ENCODE data around the gene SYT7. TPM values are rescaled to one million over a fixed set of nuclear protein-coding genes. Genes with fewer than 3 reads are reported as not detected.

SYT7 gene
- total RNA-seq, 6 experiments from 2014 or later = 13.1 to 70.8 (median 31.6) TPM

GRCh38 chr11:61602775-61603569 lies 22.1 kb upstream of the SYT7 start:
- 54% methylated on average over 5 of the region's 20 CpGs for WGBS (ENCODE audit: insufficient coverage, low coverage, low lambda C conversion rate, missing lambda C conversion rate)
- no peak overlapping the region for H3K27ac ChIP-seq
- no peaks in the 10 kb centered on the region for H3K4me1 ChIP-seq
- ATAC-seq (no peak), DNase-seq (no peak)
- no peaks in the 10 kb centered on the region for H3K9me3 ChIP-seq
- intact Hi-C loops (cut with DNase I) = no loop called here
- H3K27me3 ChIP-seq = no peaks in the 10 kb centered on the region
- H3K4me3 ChIP-seq = no peak overlapping the region
- TF ChIP-seq CTCF (IDR thresholded peaks at IDR 0.05) = no peak
- TF ChIP-seq POLR2A (IDR thresholded peaks at IDR 0.05) = no peak
- no peaks in the 10 kb centered on the region for H3K36me3 ChIP-seq

- Histone ChIP-seq H3K4me3 (no peak overlapping the region), H3K4me1 (no peaks in the 10 kb centered on the region), H3K27me3 (no peaks in the 10 kb centered on the region), H3K27ac (no peak overlapping the region), H3K9me3 (no peaks in the 10 kb centered on the region), H3K36me3 (no peaks in the 10 kb centered on the region)
- ATAC-seq (peak in 3 of 4 donors; percentile 17 to 84 (median 74)), DNase-seq (no peak)
- TF ChIP-seq POLR2A (IDR thresholded peaks at IDR 0.05) (no peak), CTCF (IDR thresholded peaks at IDR 0.05) (no peak)
- intact Hi-C loops (cut with DNase I) = no loop called here
- WGBS (ENCODE audit: insufficient coverage, low coverage, low lambda C conversion rate, missing lambda C conversion rate) = 63% methylated on average over 3 of the region's 4 CpGs
Measured at GRCh38 chr11:61601512-61601911, 20.6 kb upstream of the SYT7 start.

- DNase-seq (no peak), ATAC-seq (no peak)
- Histone ChIP-seq H3K9me3 (no peaks in the 10 kb centered on the region), H3K27ac (no peak overlapping the region), H3K36me3 (no peaks in the 10 kb centered on the region), H3K4me1 (no peaks in the 10 kb centered on the region), H3K4me3 (no peak overlapping the region), H3K27me3 (no peaks in the 10 kb centered on the region)
- intact Hi-C loops (cut with DNase I) = no loop called here
- TF ChIP-seq POLR2A (IDR thresholded peaks at IDR 0.05) (no peak), CTCF (IDR thresholded peaks at IDR 0.05) (no peak)
- 66% methylated on average over 11 of the region's 13 CpGs for WGBS (ENCODE audit: insufficient coverage, low coverage, low lambda C conversion rate, missing lambda C conversion rate)
Measured at GRCh38 chr11:61599968-61600710, 19.3 kb upstream of the SYT7 start.

- H3K27ac ChIP-seq = no peak overlapping the region
- intact Hi-C loops (cut with DNase I) = no loop called here
Measured at GRCh38 chr11:61598886-61599868, 18.3 kb upstream of the SYT7 start.

More at GRCh38 chr11:61598886-61599868, 18.3 kb upstream of the SYT7 start:
- WGBS (ENCODE audit: insufficient coverage, low coverage, low lambda C conversion rate, missing lambda C conversion rate) = 52% methylated on average over 11 of the region's 25 CpGs
- no peak overlapping the region for H3K4me3 ChIP-seq
- ATAC-seq (no peak), DNase-seq (no peak)
- H3K27me3 ChIP-seq = no peaks in the 10 kb centered on the region
- H3K36me3 ChIP-seq = no peaks in the 10 kb centered on the region
- H3K4me1 ChIP-seq = no peaks in the 10 kb centered on the region
- H3K9me3 ChIP-seq = no peaks in the 10 kb centered on the region
- TF ChIP-seq POLR2A (IDR thresholded peaks at IDR 0.05) = no peak
- no peak for TF ChIP-seq CTCF (IDR thresholded peaks at IDR 0.05)
